Measurements from ENCODE around the gene PAK3.
A peak's percentile ranks its signal among the peaks of the same experiment; 100 is the strongest.

PAK3 gene

GRCh38 chrX:111095974-111096895 is at the start of gene PAK3:
TSS of gene PAK3 (plus strand) at chrX:111096191. CDS start at chrX:111123104, 26,913 bp downstream.
- DNase-seq (ENCODE audit: low read depth), result no peak

- DNase-seq (ENCODE audit: low read depth), result no peak
These were observed 48.4 kb upstream of the PAK3 start for GRCh38 chrX:111047575-111047974.

GRCh38 chrX:111052478-111052877 is 43.5 kb upstream of the PAK3 start:
- no peak for DNase-seq (ENCODE audit: low read depth)

- no peak for DNase-seq (ENCODE audit: low read depth)
These were observed 24.3 kb upstream of the PAK3 start for GRCh38 chrX:111071542-111072277.

- DNase-seq (ENCODE audit: low read depth), result no peak
These were observed 12.9 kb upstream of the PAK3 start for GRCh38 chrX:111083081-111083480.

- DNase-seq (ENCODE audit: low read depth), result no peak
These were observed 9.4 kb upstream of the PAK3 start for GRCh38 chrX:111086591-111087006.

GRCh38 chrX:111088628-111089027 is 7.4 kb upstream of the PAK3 start:
- no peak for DNase-seq (ENCODE audit: low read depth)

GRCh38 chrX:111090458-111090857 is 5.5 kb upstream of the PAK3 start:
- DNase-seq (ENCODE audit: low read depth), result no peak

GRCh38 chrX:111098874-111099273 is 2.9 kb downstream of the PAK3 start:
- peak; percentile 45 for DNase-seq (ENCODE audit: low read depth)

- DNase-seq (ENCODE audit: low read depth), result no peak
These were observed 4.2 kb downstream of the PAK3 start for GRCh38 chrX:111100191-111100590.

GRCh38 chrX:111101580-111101979 is 5.6 kb downstream of the PAK3 start:
- DNase-seq (ENCODE audit: low read depth), result no peak

GRCh38 chrX:111102636-111103035 is 6.6 kb downstream of the PAK3 start:
- DNase-seq (ENCODE audit: low read depth), result no peak

- DNase-seq (ENCODE audit: low read depth), result no peak
These were observed 7.3 kb downstream of the PAK3 start for GRCh38 chrX:111103246-111103645.

GRCh38 chrX:111110098-111110775 is 14.2 kb downstream of the PAK3 start:
- DNase-seq (ENCODE audit: low read depth), result no peak

GRCh38 chrX:111114806-111115205 is 18.8 kb downstream of the PAK3 start:
- no peak for DNase-seq (ENCODE audit: low read depth)

GRCh38 chrX:111116666-111117065 is 20.7 kb downstream of the PAK3 start:
- DNase-seq (ENCODE audit: low read depth), result no peak

GRCh38 chrX:111119341-111119740 is 23.4 kb downstream of the PAK3 start:
- DNase-seq (ENCODE audit: low read depth), result no peak

GRCh38 chrX:111123125-111123524 is 27.1 kb downstream of the PAK3 start:
- DNase-seq (ENCODE audit: low read depth), result no peak

- no peak for DNase-seq (ENCODE audit: low read depth)
These were observed 27.7 kb downstream of the PAK3 start for GRCh38 chrX:111123606-111124179.

GRCh38 chrX:111124418-111124817 is 28.4 kb downstream of the PAK3 start:
- no peak for DNase-seq (ENCODE audit: low read depth)

GRCh38 chrX:111127038-111127437 is 31.0 kb downstream of the PAK3 start:
- DNase-seq (ENCODE audit: low read depth), result no peak

- DNase-seq (ENCODE audit: low read depth), result no peak
These were observed 33.9 kb downstream of the PAK3 start for GRCh38 chrX:111129921-111130320.
